Measurements from ENCODE around the gene DBR1.
A peak's percentile ranks its signal among the peaks of the same experiment; 100 is the strongest.

The DBR1 gene

DNA sequence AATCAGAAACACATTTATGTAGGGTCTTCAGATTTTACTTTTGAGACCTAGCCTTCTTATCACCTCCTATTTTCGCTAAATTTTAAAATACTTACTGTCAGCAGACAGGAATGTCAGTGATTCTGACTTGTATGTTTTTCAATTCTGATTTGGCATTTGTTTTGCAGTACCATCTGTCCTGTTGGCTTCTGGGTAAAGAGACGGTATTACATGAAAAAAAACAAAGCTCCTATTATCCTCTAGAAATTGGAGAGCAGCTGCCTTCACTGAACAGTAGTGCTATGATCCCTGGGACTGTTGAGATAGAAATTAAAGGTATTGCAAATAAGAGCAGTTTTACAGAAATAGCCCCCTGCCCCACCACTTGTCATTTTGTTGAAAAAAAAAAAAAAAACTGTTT, 20.8 kb upstream of the DBR1 start:
- no peak overlapping the region for H3K4me3 ChIP-seq (ENCODE audit: low read depth, low read length)
- H3K27ac ChIP-seq: peak overlapping the region; percentile 52; the same call in 1 of the 2 replicates
- no peak for DNase-seq
- H3K27me3 ChIP-seq (ENCODE audit: insufficient read depth, low read depth, severe bottlenecking): no peaks in the 10 kb centered on the region
- H3K36me3 ChIP-seq: peaks cover 32% of the 10 kb centered on the region
- no peak for TF ChIP-seq CTCF (IDR thresholded peaks at IDR 0.05; ENCODE audit: low read depth, low read length)
- H3K9me3 ChIP-seq (ENCODE audit: severe bottlenecking): no peaks in the 10 kb centered on the region

GRCh38 chr3:138188013-138188730, 13.5 kb upstream of the DBR1 start:
- Histone ChIP-seq H3K4me3 (ENCODE audit: low read depth, low read length) (peak overlapping the region; percentile 87), H3K36me3 (peaks cover 39% of the 10 kb centered on the region), H3K27ac (peak overlapping the region; percentile 100), H3K27me3 (ENCODE audit: insufficient read depth, low read depth, severe bottlenecking) (no peaks in the 10 kb centered on the region), H3K9me3 (ENCODE audit: severe bottlenecking) (no peaks in the 10 kb centered on the region)
- DNase-seq: no peak
- no peak for TF ChIP-seq CTCF (IDR thresholded peaks at IDR 0.05; ENCODE audit: low read depth, low read length)

- Histone ChIP-seq H3K9me3 (ENCODE audit: severe bottlenecking) (no peaks in the 10 kb centered on the region), H3K36me3 (peaks cover 34% of the 10 kb centered on the region)
- DNase-seq: peak; percentile 56
These were observed 12.7 kb upstream of the DBR1 start, which contains the start of gene ARMC8 for GRCh38 chr3:138187296-138188012. ARMC8 (plus strand) TSS chr3:138187301; CDS start chr3:138187555, 254 bp downstream.

GRCh38 chr3:138186803-138187295, 12.1 kb upstream of the DBR1 start:
- Histone ChIP-seq H3K9me3 (ENCODE audit: severe bottlenecking) (no peaks in the 10 kb centered on the region), H3K27me3 (ENCODE audit: insufficient read depth, low read depth, severe bottlenecking) (no peaks in the 10 kb centered on the region), H3K36me3 (peaks cover 31% of the 10 kb centered on the region), H3K4me3 (ENCODE audit: low read depth, low read length) (peak overlapping the region; percentile 87), H3K27ac (peak overlapping the region; percentile 100)
- no peak for TF ChIP-seq CTCF (IDR thresholded peaks at IDR 0.05; ENCODE audit: low read depth, low read length)
- peak; percentile 89 for DNase-seq

More at GRCh38 chr3:138187296-138188012, 12.7 kb upstream of the DBR1 start, which contains the start of gene ARMC8:
- Histone ChIP-seq H3K27me3 (ENCODE audit: insufficient read depth, low read depth, severe bottlenecking) (no peaks in the 10 kb centered on the region), H3K27ac (peak within 1 kb of the TSS; percentile 100), H3K4me3 (ENCODE audit: low read depth, low read length) (peak within 1 kb of the TSS; percentile 87)
- no peak for TF ChIP-seq CTCF (IDR thresholded peaks at IDR 0.05; ENCODE audit: low read depth, low read length)

- Histone ChIP-seq H3K27ac (no peak overlapping the region), H3K36me3 (peaks cover 27% of the 10 kb centered on the region), H3K9me3 (ENCODE audit: severe bottlenecking) (no peaks in the 10 kb centered on the region), H3K27me3 (ENCODE audit: insufficient read depth, low read depth, severe bottlenecking) (no peaks in the 10 kb centered on the region), H3K4me3 (ENCODE audit: low read depth, low read length) (peak overlapping the region; percentile 87)
- no peak for DNase-seq
- TF ChIP-seq CTCF (IDR thresholded peaks at IDR 0.05; ENCODE audit: low read depth, low read length): no peak
These were observed 11.5 kb upstream of the DBR1 start for GRCh38 chr3:138186221-138186620.

Measured in WERI-Rb-1 (cell line).